ENCODE data around the gene CCDC89. TPM values are rescaled to one million over a fixed set of nuclear protein-coding genes. Genes with fewer than 3 reads are reported as not detected.

CCDC89 gene
- total and polyA plus RNA-seq, 2 of the 4 experiments (the other 2 are of a cell fraction), result 4.0 to 7.9 TPM

GRCh38 chr11:85658180-85658579, 27.8 kb downstream of the CCDC89 start:
- BruUV-seq (replicated peaks), result no TSS peak
- Histone ChIP-seq H3K36me3 (ENCODE audit: control insufficient read depth, insufficient read depth, low read length) (peaks cover 10% of the 10 kb centered on the region), H3K4ac (ENCODE audit: low read depth, low read length) (no peak overlapping the region), H3K18ac (ENCODE audit: low read depth, low read length) (no peak overlapping the region), H3K79me1 (ENCODE audit: low read depth in 1 of 2, low read length in 2 of 2) (peaks cover 0 to 22% of the 10 kb centered on the region in 2 experiments; a peak in 3 of 4 replicates), H3K14ac (replicated peaks; ENCODE audit: low read depth, low read length) (no peak overlapping the region), H2AFZ (replicated peaks; ENCODE audit: low read length, poor library complexity) (no peak overlapping the region), H3K4me2 (ENCODE audit: low read depth, low read length) (no peak overlapping the region), H3K27ac (ENCODE audit: insufficient read depth, low read length) (no peak overlapping the region), H3K4me3 (ENCODE audit: insufficient read depth, low read depth, low read length) (no peak overlapping the region), H2AK5ac (ENCODE audit: low read depth, low read length) (no peak overlapping the region), H3K27me3 (ENCODE audit: control insufficient read depth, insufficient read depth, low read length) (no peaks in the 10 kb centered on the region), H2BK15ac (ENCODE audit: low read depth, low read length) (no peak overlapping the region), H3K23ac (ENCODE audit: low read depth, low read length) (no peak overlapping the region), H4K20me1 (ENCODE audit: insufficient read depth, low read length) (peaks cover 37% of the 10 kb centered on the region), H3K4me1 (ENCODE audit: control insufficient read depth, insufficient read depth, low read length) (no peaks in the 10 kb centered on the region; the same call in 1 of the 2 replicates), H2BK20ac (ENCODE audit: low read depth, low read length) (no peak overlapping the region), H2BK120ac (ENCODE audit: low read depth, low read length) (no peak overlapping the region), H2AK9ac (replicated peaks; ENCODE audit: low read depth, low read length, poor library complexity) (no peak overlapping the region), H3K9me3 (ENCODE audit: control insufficient read depth, insufficient read depth, low read length) (no peaks in the 10 kb centered on the region), H4K91ac (ENCODE audit: insufficient read depth, low read depth, low read length) (no peak overlapping the region), H3K9me1 (ENCODE audit: insufficient read depth, low read length) (no peaks in the 10 kb centered on the region), H4K5ac (ENCODE audit: low read depth, low read length) (no peak overlapping the region), H3K9ac (ENCODE audit: low read depth, low read length) (no peak overlapping the region), H2BK5ac (ENCODE audit: low read depth, low read length, poor library complexity, severe bottlenecking) (no peak overlapping the region), H4K8ac (ENCODE audit: low read depth in 2 of 2, low read length in 2 of 2) (no peak overlapping the region), H3K56ac (ENCODE audit: extremely low read depth, insufficient read depth, low read length) (no peak overlapping the region)
- ATAC-seq (ENCODE audit: low read depth) (no peak), DNase-seq (no peak)
- CTCF ChIA-PET, result no interaction called here
- dilution Hi-C loops (cut with HindIII; ENCODE audit: low sequenced_read_pairs, unreplicated experiment), result no loop called here
- no CpG with 5 or more reads among the region's 1 CpG for WGBS, 2 experiments (ENCODE audit: extremely low coverage in 2 of 2, insufficient read length in 1 of 2)
- TF ChIP-seq MAZ (IDR thresholded peaks at IDR 0.05; ENCODE audit: borderline replicate concordance, low read depth, low read length) (no peak), RFX5 (IDR thresholded peaks at IDR 0.05; ENCODE audit: low read depth, low read length) (no peak), NFE2L2 (IDR thresholded peaks at IDR 0.05; ENCODE audit: low read depth, low read length) (no peak), CTCF (conservative IDR thresholded peaks at IDR 0.05; ENCODE audit: low read depth, low read length) (no peak), CEBPB (IDR thresholded peaks at IDR 0.05; ENCODE audit: low read depth, low read length) (no peak), USF2 (IDR thresholded peaks at IDR 0.05; ENCODE audit: low read depth, low read length) (no peak), MAFK (IDR thresholded peaks at IDR 0.05; ENCODE audit: low read depth, low read length) (no peak), CHD1 (IDR thresholded peaks at IDR 0.05; ENCODE audit: low read depth, low read length) (no peak), RAD21 (IDR thresholded peaks at IDR 0.05; ENCODE audit: low read length) (no peak), POLR2A (IDR thresholded peaks at IDR 0.05; ENCODE audit: low read depth, low read length) (no peak), BHLHE40 (IDR thresholded peaks at IDR 0.05; ENCODE audit: low read depth, low read length) (no peak), SMC3 (IDR thresholded peaks at IDR 0.05; ENCODE audit: low read depth, low read length) (no peak), RCOR1 (IDR thresholded peaks at IDR 0.05; ENCODE audit: insufficient replicate concordance, low read length) (no peak), MXI1 (IDR thresholded peaks at IDR 0.05; ENCODE audit: borderline replicate concordance, low read depth, low read length) (no peak), ELK1 (IDR thresholded peaks at IDR 0.05; ENCODE audit: borderline replicate concordance, low read depth, low read length) (no peak)
- POLR2A ChIA-PET (ENCODE audit: unreplicated experiment), result no interaction called here
- in situ Hi-C loops (cut with MboI; ENCODE audit: low sequenced_read_pairs), result no loop called here
- intact Hi-C loops (cut with micrococcal nuclease), result no loop called here

All from IMR-90 (cell line).